Body of pancreas (tissue), 4 donors: ENCODE data around the gene FBXO45.

Experiments used
- POLR2A ChIP-seq, 3 donors: fragments of 450-650 bp; IDR thresholded peaks; one replicate each; pipeline ENCODE4 v1.6.1; 2016; ENCODE audit warnings: antibody characterized with exemption in 3 of 3, mild to moderate bottlenecking in 2 of 3
- TF ChIP-seq, protein P1 (sequence below), 7 experiments: fragments of 450-650 bp in 4 of 7; fragments of 200-600 bp in 3 of 7; sonication (generic) in 3 of 7; IDR thresholded peaks; one replicate each; pipeline ENCODE4 v1.5.1; 2016 to 2019; ENCODE audit warnings: antibody characterized with exemption in 7 of 7

- TF ChIP-seq, protein P1, sequence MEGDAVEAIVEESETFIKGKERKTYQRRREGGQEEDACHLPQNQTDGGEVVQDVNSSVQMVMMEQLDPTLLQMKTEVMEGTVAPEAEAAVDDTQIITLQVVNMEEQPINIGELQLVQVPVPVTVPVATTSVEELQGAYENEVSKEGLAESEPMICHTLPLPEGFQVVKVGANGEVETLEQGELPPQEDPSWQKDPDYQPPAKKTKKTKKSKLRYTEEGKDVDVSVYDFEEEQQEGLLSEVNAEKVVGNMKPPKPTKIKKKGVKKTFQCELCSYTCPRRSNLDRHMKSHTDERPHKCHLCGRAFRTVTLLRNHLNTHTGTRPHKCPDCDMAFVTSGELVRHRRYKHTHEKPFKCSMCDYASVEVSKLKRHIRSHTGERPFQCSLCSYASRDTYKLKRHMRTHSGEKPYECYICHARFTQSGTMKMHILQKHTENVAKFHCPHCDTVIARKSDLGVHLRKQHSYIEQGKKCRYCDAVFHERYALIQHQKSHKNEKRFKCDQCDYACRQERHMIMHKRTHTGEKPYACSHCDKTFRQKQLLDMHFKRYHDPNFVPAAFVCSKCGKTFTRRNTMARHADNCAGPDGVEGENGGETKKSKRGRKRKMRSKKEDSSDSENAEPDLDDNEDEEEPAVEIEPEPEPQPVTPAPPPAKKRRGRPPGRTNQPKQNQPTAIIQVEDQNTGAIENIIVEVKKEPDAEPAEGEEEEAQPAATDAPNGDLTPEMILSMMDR (IDR thresholded peaks at IDR 0.05) = no peak
- TF ChIP-seq POLR2A (IDR thresholded peaks at IDR 0.05) = no peak
These were observed 8.6 kb upstream of the FBXO45 start for GRCh38 chr3:196559826-196560225.
